ENCODE measurements around the gene PNLIPRP2. TPM values are rescaled to one million over a fixed set of nuclear protein-coding genes. Genes with fewer than 3 reads are reported as not detected.

The PNLIPRP2 gene
- total RNA-seq, 1 experiment from 2014 or later: 1.1 TPM

DNA sequence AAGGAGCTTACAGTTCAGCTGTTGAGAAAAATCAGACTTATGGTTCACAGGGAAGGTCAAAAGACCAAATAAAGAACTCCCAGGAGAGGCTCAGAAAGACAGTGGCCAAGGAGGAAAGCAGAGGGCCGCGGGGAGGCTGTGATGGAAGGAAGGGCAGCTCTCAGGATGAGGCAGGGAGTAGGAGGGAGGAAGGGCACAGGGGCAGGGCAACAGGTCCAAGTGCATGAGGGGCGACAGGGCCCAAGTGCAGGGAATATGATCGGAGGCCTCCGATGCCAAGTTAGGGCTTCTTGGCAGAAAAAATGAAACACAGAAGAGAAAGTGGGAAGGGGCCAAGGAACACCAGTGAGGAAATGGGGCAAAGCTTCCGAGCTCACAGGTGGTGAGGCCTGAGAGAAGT, 13.4 kb upstream of the PNLIPRP2 start (continued):
- TF ChIP-seq ZBTB33 (IDR thresholded peaks at IDR 0.05; ENCODE audit: extremely low read depth, insufficient replicate concordance, low read length) (no peak), POLR2A (IDR thresholded peaks at IDR 0.05; ENCODE audit: borderline replicate concordance, extremely low read depth, insufficient read depth, insufficient read length) (no peak), ZFX (IDR thresholded peaks at IDR 0.05) (no peak), FOSL1 (IDR thresholded peaks at IDR 0.05; ENCODE audit: low read depth) (no peak), POLR2AphosphoS5 (IDR thresholded peaks at IDR 0.05; ENCODE audit: low read depth, low read length) (no peak)

DNA sequence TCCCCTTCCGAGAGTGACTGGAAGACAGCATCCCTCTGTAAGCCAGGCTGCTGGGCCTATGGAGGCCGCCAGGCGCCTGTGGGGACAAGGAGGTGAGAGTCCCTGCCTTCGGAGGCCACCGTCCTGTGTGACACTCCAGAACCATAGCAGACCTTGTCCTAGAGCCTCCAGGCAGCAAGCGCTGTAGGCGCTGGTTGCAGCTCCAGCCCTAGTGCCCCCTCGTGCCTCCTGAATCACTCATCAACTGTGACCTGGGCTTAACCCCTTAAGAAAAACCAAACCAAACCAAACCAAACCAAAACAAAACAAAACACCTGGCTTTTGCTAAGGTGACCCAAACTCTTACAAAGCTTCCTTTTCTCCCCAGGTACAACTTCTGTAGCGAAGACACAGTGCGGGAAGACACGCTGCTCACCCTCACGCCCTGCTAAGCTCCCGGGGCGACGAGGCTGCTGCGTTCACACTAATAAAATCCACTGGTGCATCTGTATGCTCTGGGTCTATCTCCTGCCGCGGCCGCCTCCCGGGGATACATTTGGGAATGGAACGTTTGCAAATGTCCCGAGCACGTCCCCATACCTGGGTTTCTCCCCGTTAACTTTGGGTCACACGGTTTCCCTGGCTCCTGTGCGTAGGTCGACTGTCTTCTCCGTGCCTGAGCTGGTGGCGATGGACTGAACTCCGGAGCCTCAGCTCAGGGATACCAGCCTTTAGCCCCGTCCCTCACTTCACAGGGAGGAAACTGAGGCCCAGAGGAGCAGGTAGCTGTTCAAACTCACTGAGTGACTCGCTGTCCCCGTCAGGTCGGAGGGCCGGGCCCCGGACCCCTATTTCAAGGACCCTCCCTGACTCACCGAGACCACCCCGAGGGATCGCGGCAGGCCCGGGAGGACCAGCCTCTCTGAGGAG, 11.8 kb upstream of the PNLIPRP2 start:
- ChIA-PET POLR2A (no interaction called here), CTCF (no interaction called here), RAD21 (ENCODE audit: low non-redundant PET in 1 of 2, low total read pairs in 2 of 2, uncharacterized antibody in 2 of 2, unreplicated experiment in 2 of 2) (no interaction called here)
- Histone ChIP-seq H3K27ac (ENCODE audit: low read depth, low read length) (no peak overlapping the region), H4K20me1 (ENCODE audit: insufficient read depth) (no peaks in the 10 kb centered on the region; the same call in 1 of the 2 replicates), H3K4me2 (ENCODE audit: low read length) (no peak overlapping the region), H3K27me3 (ENCODE audit: insufficient read depth, low read length) (0 out of 2 replicates have a peak, but pooled peaks cover 7% of the 10 kb centered on the region), H3K36me3 (ENCODE audit: control insufficient read depth in 1 of 2, insufficient read depth in 2 of 2, low read length in 2 of 2) (no peaks in the 10 kb centered on the region), H3K4me3 (replicated peaks in 1 of 2; ENCODE audit: low read depth in 1 of 2, low read length in 2 of 2) (no peak overlapping the region), H3K9me3 (ENCODE audit: control insufficient read depth in 1 of 2, insufficient read depth in 1 of 2, low read depth in 1 of 2, low read length in 2 of 2) (no peaks in the 10 kb centered on the region), H3K9ac (ENCODE audit: low read length) (no peak overlapping the region), H2AFZ (ENCODE audit: low read depth, low read length, poor library complexity, severe bottlenecking) (no peak overlapping the region), H3K4me1 (ENCODE audit: control insufficient read depth in 1 of 2, insufficient read depth in 2 of 2, low read length in 2 of 2) (no peaks in the 10 kb centered on the region), H3K9me2 (ENCODE audit: insufficient read depth) (no peaks in the 10 kb centered on the region), H3K79me2 (ENCODE audit: insufficient read depth, low read length) (no peaks in the 10 kb centered on the region)
- DNase-seq (ENCODE audit: low read depth, low spot score): no peak
- intact Hi-C loops (cut with micrococcal nuclease): no loop called here
- ATAC-seq: no peak
- no peak for TF ChIP-seq YY1 (IDR thresholded peaks at IDR 0.05; ENCODE audit: extremely low read depth, insufficient replicate concordance, low read depth, low read length)
- TF ChIP-seq, protein P1, sequence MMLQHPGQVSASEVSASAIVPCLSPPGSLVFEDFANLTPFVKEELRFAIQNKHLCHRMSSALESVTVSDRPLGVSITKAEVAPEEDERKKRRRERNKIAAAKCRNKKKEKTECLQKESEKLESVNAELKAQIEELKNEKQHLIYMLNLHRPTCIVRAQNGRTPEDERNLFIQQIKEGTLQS (IDR thresholded peaks at IDR 0.05): no peak
- TF ChIP-seq POLR2AphosphoS5 (IDR thresholded peaks at IDR 0.05; ENCODE audit: low read depth, low read length): no peak
- no TSS peak for BruUV-seq (replicated peaks)

All from HCT116 (cell line).